DND-41 (cell line): Measurements from ENCODE around the gene RAD51C.

Source experiments
- CTCF ChIP-seq: IDR thresholded peaks from 2 replicates; pipeline ENCODE4 v1.5.1; 2012; ENCODE audit warnings: borderline replicate concordance, low read length, moderate library complexity, mild to moderate bottlenecking; ENCODE audit not compliant: poor library complexity, severe bottlenecking; ENCODE audit errors: extremely low read depth
- EZH2 ChIP-seq: IDR thresholded peaks from 3 replicates; pipeline ENCODE4 v1.6.1; 2012; ENCODE audit warnings: borderline replicate concordance, low read depth, mild to moderate bottlenecking, moderate library complexity, low read length, inconsistent platforms; ENCODE audit not compliant: severe bottlenecking

GRCh38 chr17:58694826-58695225 is 2.4 kb downstream of the RAD51C start:
- TF ChIP-seq EZH2 (no peak), CTCF (no peak)
